H1 (cell line): ENCODE results near the gene CHD9. TPM values are rescaled to one million over a fixed set of nuclear protein-coding genes. Genes with fewer than 3 reads are reported as not detected.

ENCODE experiments used
- CTCF ChIA-PET: fragments of 300-600 bp; sonication (Branson Sonifier 250); formaldehyde crosslinking; loops from one replicate; lab custom pipeline; 2021; ENCODE audit not compliant: partially characterized antibody; lab: Charles Lee
- POLR2A ChIA-PET: fragments of 300-600 bp; sonication (Branson Sonifier 250); formaldehyde crosslinking; loops from one replicate; lab custom pipeline; 2021; ENCODE audit warnings: inconsistent platforms; ENCODE audit not compliant: partially characterized antibody; lab: Charles Lee
- DNase-seq, 2 experiments: peaks; one replicate each; pipeline versions ENCODE4 v3.0.0 to v3.0.0-alpha.2; 2010 to 2022; ENCODE audit warnings: low spot score in 2 of 2, low read depth in 1 of 2, mixed read lengths in 1 of 2
- FAIRE-seq: peaks from 2 replicates; lab custom pipeline; 2011; peaks lifted over from hg19 to GRCh38; lab: Jason Lieb, UNC
- H2AFZ ChIP-seq: 2 replicates; pipeline ENCODE4 v1.8.1; 2012; ENCODE audit warnings: low read length, inconsistent platforms
- H2AK5ac ChIP-seq: 2 replicates; pipeline ENCODE4 v1.6.1; 2013; ENCODE audit warnings: low read depth, low read length
- H2BK120ac ChIP-seq: replicated peaks from 2 replicates; pipeline ENCODE3; 2013; ENCODE audit warnings: low read depth, low read length, inconsistent platforms
- H2BK12ac ChIP-seq: 2 replicates; pipeline ENCODE4 v1.6.1; 2013; ENCODE audit warnings: low read depth, low read length
- H2BK15ac ChIP-seq: 2 replicates; pipeline ENCODE4 v1.6.1; 2013; ENCODE audit warnings: low read length
- H2BK20ac ChIP-seq: 2 replicates; pipeline ENCODE4 v1.6.1; 2013; ENCODE audit warnings: low read length
- H2BK5ac ChIP-seq: 2 replicates; pipeline ENCODE4 v1.6.1; 2013; ENCODE audit warnings: low read depth, low read length
- H3K14ac ChIP-seq: 2 replicates; pipeline ENCODE4 v1.6.1; 2013; ENCODE audit warnings: inconsistent platforms; ENCODE audit not compliant: insufficient read length
- H3K18ac ChIP-seq: 2 replicates; pipeline ENCODE4 v1.6.1; 2013; ENCODE audit warnings: low read length; ENCODE audit errors: extremely low read depth
- H3K23ac ChIP-seq: 2 replicates; pipeline ENCODE4 v1.6.1; 2013; ENCODE audit warnings: inconsistent platforms; ENCODE audit not compliant: insufficient read length
- H3K23me2 ChIP-seq: 2 replicates; pipeline ENCODE4 v1.6.1; 2013; ENCODE audit warnings: low read depth, low read length
- H3K27ac ChIP-seq: 2 replicates; pipeline ENCODE4 v1.6.1; 2011; ENCODE audit warnings: low read depth, low read length, inconsistent platforms
- H3K27me3 ChIP-seq, 4 experiments: replicated peaks in 1 of 4; 1 replicate in 1 of 4; 2 replicates in 3 of 4; pipeline versions ENCODE4 v1.6.1 to v1.8.1; 2011 to 2013; ENCODE audit warnings: low read length in 3 of 4, mild to moderate bottlenecking in 3 of 4, inconsistent platforms in 2 of 4, mixed read lengths in 2 of 4, moderate library complexity in 1 of 4; ENCODE audit not compliant: control insufficient read depth in 3 of 4, insufficient read depth in 3 of 4; ENCODE audit errors: extremely low read depth in 1 of 4
- H3K36me3 ChIP-seq, 4 experiments: 2 replicates each; pipeline versions ENCODE4 v1.6.1 to v1.8.1; 2011 to 2013; ENCODE audit warnings: mild to moderate bottlenecking in 4 of 4, low read length in 3 of 4, moderate library complexity in 2 of 4, control low read depth in 1 of 4, inconsistent platforms in 1 of 4; ENCODE audit not compliant: insufficient read depth in 4 of 4, control insufficient read depth in 2 of 4
- H3K4ac ChIP-seq: replicated peaks from 2 replicates; pipeline ENCODE3; 2013; ENCODE audit warnings: low read length, low read depth, mixed read lengths, inconsistent platforms; ENCODE audit not compliant: insufficient read length
- H3K4me1 ChIP-seq, 4 experiments: replicated peaks in 1 of 4; 1 replicate in 1 of 4; 2 replicates in 3 of 4; pipeline versions ENCODE4 v1.6.1 to v1.8.1; 2011 to 2013; ENCODE audit warnings: low read length in 3 of 4, inconsistent platforms in 2 of 4, mixed read lengths in 1 of 4; ENCODE audit not compliant: insufficient read depth in 4 of 4, control insufficient read depth in 3 of 4
- H3K4me2 ChIP-seq, 2 experiments: 2 replicates each; pipeline versions ENCODE4 v1.6.1 to v1.8.1; 2011 to 2013; ENCODE audit warnings: low read depth in 2 of 2, low read length in 2 of 2, control low read depth in 1 of 2, inconsistent platforms in 1 of 2, mild to moderate bottlenecking in 1 of 2; ENCODE audit not compliant: insufficient read depth in 1 of 2
- H3K4me3 ChIP-seq, 4 experiments: fragments of 200-600, 300-600 bp in 1 of 4; sonication (generic), shearing (Covaris generic), sonication (Bioruptor Twin) in 1 of 4; 2 replicates each; pipeline versions ENCODE4 v1.5.1 to v1.8.1; 2011 to 2016; ENCODE audit warnings: low read length in 4 of 4, low read depth in 3 of 4, control low read depth in 2 of 4, inconsistent platforms in 2 of 4, mild to moderate bottlenecking in 2 of 4, mixed read lengths in 1 of 4, moderate library complexity in 1 of 4; ENCODE audit not compliant: insufficient read depth in 2 of 4; ENCODE audit errors: extremely low read depth in 1 of 4
- H3K56ac ChIP-seq: replicated peaks from 2 replicates; pipeline ENCODE3; 2013; ENCODE audit warnings: low read depth, mild to moderate bottlenecking, mixed read lengths, low read length, inconsistent platforms; ENCODE audit not compliant: insufficient read length
- H3K79me1 ChIP-seq: 2 replicates; pipeline ENCODE4 v1.6.1; 2013; ENCODE audit warnings: low read depth, low read length, control low read depth
- H3K79me2 ChIP-seq, 2 experiments: 2 replicates each; pipeline versions ENCODE4 v1.6.1 to v1.8.1; 2012 to 2013; ENCODE audit warnings: low read length in 2 of 2, mild to moderate bottlenecking in 2 of 2, inconsistent platforms in 1 of 2; ENCODE audit not compliant: insufficient read depth in 2 of 2, control insufficient read depth in 1 of 2
- H3K9ac ChIP-seq, 4 experiments: replicated peaks in 1 of 4; 1 replicate in 1 of 4; 2 replicates in 3 of 4; pipeline versions ENCODE4 v1.6.1 to v1.8.1; 2011 to 2013; ENCODE audit warnings: low read depth in 3 of 4, low read length in 3 of 4, control low read depth in 2 of 4, mild to moderate bottlenecking in 2 of 4, moderate library complexity in 2 of 4, inconsistent platforms in 1 of 4; ENCODE audit errors: extremely low read depth in 1 of 4
- H3K9me3 ChIP-seq, 2 experiments: 2 replicates each; pipeline versions ENCODE4 v1.6.1 to v1.8.1; 2012 to 2013; ENCODE audit warnings: mild to moderate bottlenecking in 2 of 2, moderate library complexity in 2 of 2, control low read depth in 1 of 2, inconsistent platforms in 1 of 2, low read depth in 1 of 2, low read length in 1 of 2, mixed read lengths in 1 of 2; ENCODE audit not compliant: insufficient read depth in 2 of 2
- H4K20me1 ChIP-seq, 2 experiments: replicated peaks in 1 of 2; 2 replicates each; pipeline versions ENCODE3 to v1.8.1; 2011 to 2013; ENCODE audit warnings: inconsistent platforms in 2 of 2, low read length in 2 of 2, mild to moderate bottlenecking in 1 of 2; ENCODE audit not compliant: insufficient read depth in 2 of 2, control insufficient read depth in 1 of 2
- H4K5ac ChIP-seq: 2 replicates; pipeline ENCODE4 v1.6.1; 2013; ENCODE audit warnings: low read length, low read depth, mixed read lengths, inconsistent platforms; ENCODE audit not compliant: insufficient read length
- H4K8ac ChIP-seq: 2 replicates; pipeline ENCODE4 v1.8.0; 2013; ENCODE audit warnings: mild to moderate bottlenecking, moderate library complexity, low read length, inconsistent platforms; ENCODE audit not compliant: insufficient read depth; ENCODE audit errors: extremely low read depth
- H4K91ac ChIP-seq: replicated peaks from 2 replicates; pipeline ENCODE3; 2013; ENCODE audit warnings: low read length, mixed read lengths, inconsistent platforms; ENCODE audit not compliant: insufficient read length
- CHD2 ChIP-seq: IDR thresholded peaks from 2 replicates; pipeline ENCODE4 v1.6.1; 2012; ENCODE audit warnings: low read length, improper control_type of control experiment
- CTCF ChIP-seq, 3 experiments: IDR thresholded peaks; 1 replicate in 2 of 3; 2 replicates in 1 of 3; pipeline versions ENCODE4 v1.5.1 to v1.6.1; 2011; ENCODE audit warnings: low read length in 3 of 3, mild to moderate bottlenecking in 3 of 3, inconsistent platforms in 2 of 3, low read depth in 1 of 3, moderate library complexity in 1 of 3; ENCODE audit not compliant: insufficient read depth in 1 of 3; ENCODE audit errors: control extremely low read depth in 1 of 3
- RAD21 ChIP-seq, 2 experiments: IDR thresholded peaks in 1 of 2; conservative IDR thresholded peaks in 1 of 2; 2 replicates each; pipeline ENCODE4 v1.6.1; 2011; ENCODE audit warnings: low read depth in 2 of 2, low read length in 2 of 2, improper control_type of control experiment in 1 of 2, inconsistent platforms in 1 of 2, mild to moderate bottlenecking in 1 of 2, moderate library complexity in 1 of 2
- WGBS, 2 experiments: shearing (Covaris generic) in 1 of 2; methylation state at CpG; one replicate each; pipeline versions ENCODE4 v1.1.6 to v1.1.7; 2013 to 2015; ENCODE audit warnings: low lambda C conversion rate in 2 of 2, mixed read lengths in 2 of 2, inconsistent platforms in 1 of 2, low coverage in 1 of 2, missing lambda C conversion rate in 1 of 2; ENCODE audit not compliant: insufficient replicate concordance in 2 of 2, insufficient coverage in 1 of 2, insufficient read length in 1 of 2; ENCODE audit errors: extremely low coverage in 1 of 2, missing lambda C conversion rate in 1 of 2; 5-methylcytosine and 5-hydroxymethylcytosine counted together
- polyA plus RNA-seq, 7 experiments: library from polyadenylated mRNA; depleted of rRNA in 3 of 7; stranded (reverse) in 5 of 7; unstranded in 2 of 7; fragments of >200 nt in 5 of 7; fragments of 200-250 nt in 2 of 7; gene quantifications; 1 replicate in 5 of 7; 2 replicates in 1 of 7; 4 replicates in 1 of 7; pipeline versions ENCODE4 v1.2.1 to v1.2.3, GENCODE V29; 2011 to 2013; ENCODE audit warnings: missing spikeins in 2 of 7, mixed read lengths in 2 of 7
- total RNA-seq: library from RNA; stranded (reverse); fragmentation: NEBNext Ultra II Directional; extraction: Animal tissue kit (Norgen Biotek cat#: 25700); gene quantifications from 2 replicates; pipeline ENCODE4 v1.2.1, GENCODE V29; 2021

Gene CHD9
- total and polyA plus RNA-seq, 2 of the 8 experiments (the other 6 are each of a cell fraction or from before 2014, with no cell fraction given): 9.9 to 32.4 TPM

DNA sequence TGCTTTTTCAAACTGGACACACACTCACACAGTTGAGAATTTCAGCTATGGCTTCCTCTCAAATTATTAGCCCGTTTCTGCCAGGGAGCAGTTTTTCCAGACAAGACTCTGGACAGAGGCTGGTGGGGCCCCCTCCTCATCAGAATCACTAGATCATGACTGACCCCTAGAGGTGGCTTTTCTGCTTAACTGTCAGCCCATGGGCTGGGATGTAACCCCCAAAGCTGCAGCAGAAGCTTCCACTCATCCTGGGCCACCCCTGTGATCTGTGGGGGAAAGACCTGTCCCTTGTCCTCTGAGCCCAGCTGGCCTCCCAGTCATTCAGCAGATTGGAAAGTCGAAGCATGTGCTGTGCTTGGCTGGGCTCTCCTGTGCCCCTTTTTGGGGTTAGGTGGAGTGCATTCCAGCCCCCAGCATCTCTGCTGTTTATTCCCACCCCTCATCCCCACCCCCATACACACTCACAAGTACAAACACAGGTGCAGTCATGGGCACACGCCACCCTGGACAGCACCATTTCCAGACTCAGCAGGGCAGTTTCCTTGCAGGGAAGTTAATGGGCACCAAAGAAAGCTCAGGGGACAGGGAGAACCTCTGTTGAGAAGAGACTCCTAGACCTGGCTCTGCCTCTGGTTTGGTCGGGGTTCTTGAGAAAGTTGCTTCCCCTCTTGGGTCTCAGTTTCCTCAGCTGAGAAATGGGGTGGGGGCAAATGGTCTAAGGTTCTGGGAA, 301.9 kb downstream of the CHD9 start:
- Histone ChIP-seq H3K23me2 (no peaks in the 10 kb centered on the region), H2BK120ac (no peak overlapping the region), H2BK5ac (no peak overlapping the region), H3K27ac (no peak overlapping the region), H3K4me2 (no peak overlapping the region), H3K9ac (no peak overlapping the region), H3K27me3 (no peaks in the 10 kb centered on the region), H3K14ac (no peak overlapping the region), H2BK20ac (no peak overlapping the region), H3K9me3 (no peaks in the 10 kb centered on the region), H3K23ac (no peak overlapping the region), H3K18ac (no peak overlapping the region), H3K4me3 (no peak overlapping the region), H4K20me1 (no peaks in the 10 kb centered on the region), H3K79me1 (no peaks in the 10 kb centered on the region), H4K5ac (no peak overlapping the region), H3K56ac (no peak overlapping the region), H2AFZ (no peak overlapping the region), H3K36me3 (no peaks in the 10 kb centered on the region), H2AK5ac (no peak overlapping the region), H3K79me2 (no peaks in the 10 kb centered on the region), H3K4me1 (0 out of 7 replicates have a peak, but pooled peaks cover 0 to 2% (median 0%) of the 10 kb centered on the region in 4 experiments), H2BK12ac (no peak overlapping the region), H4K8ac (no peak overlapping the region), H4K91ac (no peak overlapping the region), H3K4ac (no peak overlapping the region), H2BK15ac (no peak overlapping the region)
- TF ChIP-seq CTCF (IDR thresholded peaks at IDR 0.05; ENCODE audit: control extremely low read depth in 1 of 3, insufficient read depth in 1 of 3, low read depth in 1 of 3, low read length in 3 of 3): peak; percentile 31 to 53 (median 32); a peak in 3 of 4 replicates
- TF ChIP-seq CHD2: no peak
- peak; percentile 57 to 59 for TF ChIP-seq RAD21 (IDR thresholded peaks at IDR 0.05 in 1 of 2, conservative IDR thresholded peaks at IDR 0.05 in 1 of 2; ENCODE audit: low read depth in 2 of 2, low read length in 2 of 2)
- DNase-seq: no peak
- no peak for FAIRE-seq
- ChIA-PET CTCF (interaction anchor here (0.6 to 3.1 kb wide), 15 partner anchors 12 to 503 kb away, joined by 3 to 14 read pairs (median 4); no protein-coding TSS in a partner anchor), POLR2A (no interaction called here)
- 83% methylated on average over 3 of the region's 4 CpGs; no CpG with 5 or more reads in 1 of the 2 experiments for WGBS, 2 experiments
